ENCODE results near the gene WDR1. TPM values are rescaled to one million over a fixed set of nuclear protein-coding genes. Genes with fewer than 3 reads are reported as not detected.

The WDR1 gene
- total and polyA plus RNA-seq, 2 of the 13 experiments (the other 11 are each of a cell fraction or from before 2014, with no cell fraction given): 106 to 198 TPM

GRCh38 chr4:10034136-10034535 is 82.5 kb downstream of the WDR1 start:
- 95% methylated on average over 9 of the region's 10 CpGs for WGBS (ENCODE audit: low lambda C conversion rate)
- no peaks in the 10 kb centered on the region for H3K79me2 ChIP-seq (ENCODE audit: insufficient read depth, low read length)
- H2AFZ ChIP-seq (ENCODE audit: low read length): no peak overlapping the region
- intact Hi-C loops (cut with micrococcal nuclease; ENCODE audit: unreplicated experiment): no loop called here
- no peaks in the 10 kb centered on the region for H3K27me3 ChIP-seq (ENCODE audit: control insufficient read depth in 1 of 2, insufficient read depth in 2 of 2, low read length in 2 of 2)
- in situ Hi-C loops (cut with HindIII; ENCODE audit: extremely low pct_ligation_motif_present, low pct_unique_long_range_greater_than_20kb): no loop called here
- H3K4me2 ChIP-seq (ENCODE audit: low read depth, low read length): no peak overlapping the region
- TF ChIP-seq ZBTB25 (CRISPR knock-in tag; IDR thresholded peaks at IDR 0.05): no peak
- TF ChIP-seq KDM5A (IDR thresholded peaks at IDR 0.05; ENCODE audit: borderline replicate concordance, low read length): no peak
- no peak for TF ChIP-seq ZMAT3 (CRISPR knock-in tag; conservative IDR thresholded peaks at IDR 0.05)
- no peak for TF ChIP-seq ZNF326 (CRISPR knock-in tag; IDR thresholded peaks at IDR 0.05; ENCODE audit: borderline replicate concordance)
- no peak for TF ChIP-seq ZNF609 (CRISPR knock-in tag; IDR thresholded peaks at IDR 0.05; ENCODE audit: borderline replicate concordance)
- H3K9ac ChIP-seq (ENCODE audit: insufficient read depth, low read depth, low read length): no peak overlapping the region
- no peak overlapping the region for H3K4me3 ChIP-seq (replicated peaks in 1 of 3; ENCODE audit: insufficient read depth in 1 of 3, low read depth in 2 of 3, low read length in 3 of 3)
- ATAC-seq (no peak), DNase-seq (ENCODE audit: low spot score) (no peak), FAIRE-seq (no peak)
- peaks cover 55% of the 10 kb centered on the region for H3K4me1 ChIP-seq (ENCODE audit: insufficient read depth, low read length)
- H3K27ac ChIP-seq (ENCODE audit: extremely low read length, insufficient read depth, low read length): no peak overlapping the region
- ChIA-PET POLR2A (no interaction called here), CTCF (ENCODE audit: low intra/inter-chr PET ratio, low total read pairs) (no interaction called here)
- no peaks in the 10 kb centered on the region for H4K20me1 ChIP-seq (ENCODE audit: insufficient read depth, low read length)
- H3K36me3 ChIP-seq (replicated peaks in 1 of 2; ENCODE audit: control insufficient read depth in 1 of 2, insufficient read depth in 2 of 2, low read length in 2 of 2): no peaks in the 10 kb centered on the region
- no peaks in the 10 kb centered on the region for H3K9me3 ChIP-seq (ENCODE audit: low read length)
- BruUV-seq (replicated peaks): no TSS peak
